Upper lobe of left lung (tissue), 6 donors: ENCODE data around the gene VSTM4. TPM values are rescaled to one million over a fixed set of nuclear protein-coding genes. Genes with fewer than 3 reads are reported as not detected.

ENCODE experiments used
- ATAC-seq, 2 donors: fragments of 200-7000 bp; cut with Tn5 transposase; one replicate each; pipeline ENCODE4 v1.9.1; 2022; ENCODE audit warnings: mild to moderate bottlenecking in 2 of 2, moderate library complexity in 2 of 2; ENCODE audit not compliant: low FRiP score in 2 of 2
- DNase-seq, 2 donors: peaks; one replicate each; pipeline ENCODE4 v3.0.0-alpha.2; 2019 to 2020
- H3K27ac ChIP-seq, 4 donors: fragments of 200-600 bp; sonication (generic); one replicate each; pipeline ENCODE4 v1.5.1; 2016 to 2019
- H3K27me3 ChIP-seq, 4 donors: fragments of 200-600 bp; sonication (generic); one replicate each; pipeline ENCODE4 v1.5.1; 2017 to 2019
- H3K36me3 ChIP-seq, 4 donors: fragments of 200-600 bp; sonication (generic); one replicate each; pipeline ENCODE4 v1.5.1; 2016 to 2019
- H3K4me1 ChIP-seq, 4 donors: fragments of 200-600 bp; sonication (generic); one replicate each; pipeline ENCODE4 v1.5.1; 2018 to 2019
- H3K4me3 ChIP-seq, 4 donors: fragments of 200-600 bp; sonication (generic); one replicate each; pipeline ENCODE4 v1.5.1; 2017 to 2019; ENCODE audit warnings: mild to moderate bottlenecking in 2 of 4, moderate library complexity in 1 of 4
- H3K9me3 ChIP-seq, 4 donors: fragments of 200-600 bp; sonication (generic); one replicate each; pipeline ENCODE4 v1.5.1; 2018 to 2019
- EP300 ChIP-seq, 4 donors: sonication (generic); formaldehyde crosslinking; IDR thresholded peaks; one replicate each; pipeline ENCODE4 v1.5.1; 2017; ENCODE audit warnings: antibody characterized with exemption in 4 of 4, control low read depth in 2 of 4
- POLR2A ChIP-seq, 4 donors: fragments of 450-650 bp; IDR thresholded peaks; one replicate each; pipeline ENCODE4 v1.5.1; 2016 to 2017; ENCODE audit warnings: antibody characterized with exemption in 4 of 4, mild to moderate bottlenecking in 2 of 4
- POLR2AphosphoS5 ChIP-seq, 2 donors: sonication (generic); formaldehyde crosslinking; IDR thresholded peaks; one replicate each; pipeline ENCODE4 v1.5.1; 2017; ENCODE audit warnings: antibody characterized with exemption in 2 of 2
- WGBS, 2 donors: methylation state at CpG; one replicate each; pipeline ENCODE4 v1.1.5; 2017 to 2018; 5-methylcytosine and 5-hydroxymethylcytosine counted together
- total RNA-seq, 6 donors: library from RNA; depleted of rRNA in 4 of 6; stranded (reverse); fragments of >200 nt in 4 of 6; gene quantifications; one replicate each; pipeline versions ENCODE4 v1.1.0 to v1.2.1, GENCODE V29; 2016 to 2021
- TF ChIP-seq, protein P1 (sequence below), 6 experiments: fragments of 450-650 bp in 4 of 6; fragments of 200-600 bp in 2 of 6; sonication (generic) in 2 of 6; IDR thresholded peaks; one replicate each; pipeline ENCODE4 v1.5.1; 2016 to 2019; ENCODE audit warnings: antibody characterized with exemption in 6 of 6
- donor health status: DM: no; HTN: no; CAD: no; lungs with moderate emphysema.
- donor health status: DM: no; HTN: yes; CAD: no; lungs with severe emphysema.

Gene VSTM4
- total RNA-seq, 6 donors from 2014 or later, result 8.5 to 24.3 (median 13.2) TPM

GRCh38 chr10:49106451-49106850 is 8.9 kb downstream of the VSTM4 start:
- WGBS, 2 donors, result 42 to 48% methylated on average over 7 of the region's 7 CpGs
- Histone ChIP-seq H3K4me3 (no peak overlapping the region), H3K36me3 (no peaks in the 10 kb centered on the region), H3K27ac (peak overlapping the region in 2 of 4 donors; percentile 32 to 48), H3K4me1 (peaks cover 3 to 30% (median 19%) of the 10 kb centered on the region in 4 donors), H3K27me3 (no peaks in the 10 kb centered on the region), H3K9me3 (no peaks in the 10 kb centered on the region)
- TF ChIP-seq EP300 (IDR thresholded peaks at IDR 0.05) (no peak), POLR2A (IDR thresholded peaks at IDR 0.05) (no peak), POLR2AphosphoS5 (IDR thresholded peaks at IDR 0.05) (no peak)
- TF ChIP-seq, protein P1, sequence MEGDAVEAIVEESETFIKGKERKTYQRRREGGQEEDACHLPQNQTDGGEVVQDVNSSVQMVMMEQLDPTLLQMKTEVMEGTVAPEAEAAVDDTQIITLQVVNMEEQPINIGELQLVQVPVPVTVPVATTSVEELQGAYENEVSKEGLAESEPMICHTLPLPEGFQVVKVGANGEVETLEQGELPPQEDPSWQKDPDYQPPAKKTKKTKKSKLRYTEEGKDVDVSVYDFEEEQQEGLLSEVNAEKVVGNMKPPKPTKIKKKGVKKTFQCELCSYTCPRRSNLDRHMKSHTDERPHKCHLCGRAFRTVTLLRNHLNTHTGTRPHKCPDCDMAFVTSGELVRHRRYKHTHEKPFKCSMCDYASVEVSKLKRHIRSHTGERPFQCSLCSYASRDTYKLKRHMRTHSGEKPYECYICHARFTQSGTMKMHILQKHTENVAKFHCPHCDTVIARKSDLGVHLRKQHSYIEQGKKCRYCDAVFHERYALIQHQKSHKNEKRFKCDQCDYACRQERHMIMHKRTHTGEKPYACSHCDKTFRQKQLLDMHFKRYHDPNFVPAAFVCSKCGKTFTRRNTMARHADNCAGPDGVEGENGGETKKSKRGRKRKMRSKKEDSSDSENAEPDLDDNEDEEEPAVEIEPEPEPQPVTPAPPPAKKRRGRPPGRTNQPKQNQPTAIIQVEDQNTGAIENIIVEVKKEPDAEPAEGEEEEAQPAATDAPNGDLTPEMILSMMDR (IDR thresholded peaks at IDR 0.05), result no peak
- ATAC-seq (peak in 1 of 2 donors; percentile 33), DNase-seq (peak in 1 of 2 donors; percentile 36)

GRCh38 chr10:49105076-49105475 is 10.2 kb downstream of the VSTM4 start:
- H3K27ac ChIP-seq, result no peak overlapping the region
- no peak for ATAC-seq
- H3K36me3 ChIP-seq, result no peaks in the 10 kb centered on the region
- H3K4me3 ChIP-seq, result no peak overlapping the region
- no peaks in the 10 kb centered on the region for H3K9me3 ChIP-seq
- no peaks in the 10 kb centered on the region for H3K27me3 ChIP-seq
- 84 to 93% methylated on average over 4 of the region's 4 CpGs for WGBS, 2 donors
- TF ChIP-seq POLR2AphosphoS5 (IDR thresholded peaks at IDR 0.05), result no peak
- TF ChIP-seq, protein P1 (IDR thresholded peaks at IDR 0.05), result no peak
- TF ChIP-seq EP300 (IDR thresholded peaks at IDR 0.05), result no peak
- TF ChIP-seq POLR2A (IDR thresholded peaks at IDR 0.05), result no peak
- no peak for DNase-seq
- H3K4me1 ChIP-seq, result peaks cover 3 to 24% (median 17%) of the 10 kb centered on the region in 4 donors

- Histone ChIP-seq H3K36me3 (no peaks in the 10 kb centered on the region), H3K27ac (no peak overlapping the region), H3K9me3 (no peaks in the 10 kb centered on the region), H3K4me1 (peaks cover 3 to 24% (median 15%) of the 10 kb centered on the region in 4 donors), H3K27me3 (no peaks in the 10 kb centered on the region), H3K4me3 (no peak overlapping the region)
- TF ChIP-seq POLR2AphosphoS5 (IDR thresholded peaks at IDR 0.05), result no peak
- TF ChIP-seq, protein P1 (IDR thresholded peaks at IDR 0.05), result no peak
- TF ChIP-seq EP300 (IDR thresholded peaks at IDR 0.05), result no peak
- TF ChIP-seq POLR2A (IDR thresholded peaks at IDR 0.05), result no peak
- DNase-seq (no peak), ATAC-seq (no peak)
- 73 to 75% methylated on average over 5 of the region's 5 CpGs for WGBS, 2 donors
Measured at GRCh38 chr10:49104323-49104722, 11.0 kb downstream of the VSTM4 start.

DNA sequence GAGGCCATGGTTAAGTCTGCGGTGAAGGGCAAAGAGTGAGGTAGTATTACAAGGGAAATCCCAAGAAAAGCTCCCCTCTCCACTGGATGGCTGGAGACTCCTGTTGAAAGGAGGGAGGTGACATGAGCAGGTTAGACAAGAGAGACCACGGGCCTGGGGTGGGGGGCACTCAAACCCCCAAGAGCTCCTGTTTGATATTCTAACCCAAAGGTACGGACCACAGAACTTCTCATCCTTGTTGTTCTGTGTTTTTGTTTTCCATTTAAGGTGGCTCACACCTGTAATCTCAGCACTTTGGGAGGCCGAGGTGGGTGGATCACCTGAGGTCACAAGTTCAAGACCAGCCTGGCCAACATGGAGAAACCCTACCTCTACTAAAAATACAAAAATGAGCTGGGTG is 11.6 kb downstream of the VSTM4 start:
- Histone ChIP-seq H3K27ac (no peak overlapping the region), H3K36me3 (no peaks in the 10 kb centered on the region), H3K4me3 (no peak overlapping the region), H3K9me3 (no peaks in the 10 kb centered on the region), H3K27me3 (no peaks in the 10 kb centered on the region), H3K4me1 (peaks cover 3 to 20% (median 14%) of the 10 kb centered on the region in 4 donors)
- ATAC-seq (no peak), DNase-seq (no peak)
- TF ChIP-seq, protein P1 (IDR thresholded peaks at IDR 0.05), result no peak
- TF ChIP-seq POLR2AphosphoS5 (IDR thresholded peaks at IDR 0.05), result no peak
- TF ChIP-seq EP300 (IDR thresholded peaks at IDR 0.05), result no peak
- no peak for TF ChIP-seq POLR2A (IDR thresholded peaks at IDR 0.05)
- 81 to 87% methylated on average over 4 of the region's 4 CpGs for WGBS, 2 donors

- Histone ChIP-seq H3K36me3 (no peaks in the 10 kb centered on the region), H3K4me1 (no peaks in the 10 kb centered on the region), H3K4me3 (no peak overlapping the region), H3K27me3 (no peaks in the 10 kb centered on the region), H3K27ac (no peak overlapping the region), H3K9me3 (no peaks in the 10 kb centered on the region)
- WGBS, 2 donors, result 78 to 93% methylated on average over 8 of the region's 8 CpGs
- TF ChIP-seq, protein P1 (IDR thresholded peaks at IDR 0.05), result no peak
- no peak for TF ChIP-seq POLR2A (IDR thresholded peaks at IDR 0.05)
- no peak for TF ChIP-seq EP300 (IDR thresholded peaks at IDR 0.05)
- no peak for TF ChIP-seq POLR2AphosphoS5 (IDR thresholded peaks at IDR 0.05)
- ATAC-seq (no peak), DNase-seq (no peak)
Measured at GRCh38 chr10:49099046-49099445, 16.3 kb downstream of the VSTM4 start.
